ENCODE measurements around the gene NFATC2. TPM values are rescaled to one million over a fixed set of nuclear protein-coding genes. Genes with fewer than 3 reads are reported as not detected.
A peak's percentile ranks its signal among the peaks of the same experiment; 100 is the strongest.

NFATC2 gene
- total RNA-seq, 1 donor: 0.36 TPM

DNA sequence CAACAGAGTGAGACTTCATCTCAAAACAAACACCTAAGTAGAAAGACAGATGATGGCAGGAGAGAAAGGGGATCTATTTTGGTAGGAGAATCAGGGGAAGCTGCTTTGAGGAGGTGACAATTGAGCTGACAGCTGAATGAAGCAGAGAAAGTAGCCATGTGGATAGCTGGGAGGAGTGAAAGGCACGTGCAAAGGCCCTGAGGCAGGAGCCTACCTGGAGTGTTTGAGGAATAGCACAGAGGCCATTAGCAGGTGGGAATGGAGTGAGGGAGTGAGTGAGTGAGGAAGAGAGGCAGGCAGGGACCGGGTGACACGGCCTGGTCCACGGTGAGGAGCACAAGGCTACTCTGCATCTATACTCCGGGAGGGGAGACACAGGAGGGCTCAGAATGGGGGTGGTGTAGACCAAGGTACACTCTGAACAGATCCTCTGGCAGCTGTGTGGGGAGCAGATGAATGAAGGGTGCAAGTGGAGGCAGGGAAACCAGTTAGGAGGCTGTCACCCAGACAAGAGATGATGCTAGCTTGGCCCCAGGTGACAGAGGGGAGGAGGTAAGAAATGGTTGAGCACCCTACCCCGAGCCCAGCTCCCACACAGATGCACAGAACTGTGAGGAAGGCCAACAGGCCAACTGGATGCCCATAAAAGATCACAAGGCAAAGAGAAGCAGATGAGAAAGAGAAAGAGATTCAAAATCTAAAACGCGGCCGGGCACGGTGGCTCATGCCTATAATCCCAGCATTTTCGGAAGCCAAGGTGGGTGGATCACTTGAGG is 43.6 kb downstream of the NFATC2 start:
- DNase-seq (ENCODE audit: low read depth): no peak
- H3K4me3 ChIP-seq (ENCODE audit: low read depth, low read length): no peak overlapping the region
- no peak for TF ChIP-seq CTCF (IDR thresholded peaks at IDR 0.05; ENCODE audit: insufficient read depth, low read length)

DNA sequence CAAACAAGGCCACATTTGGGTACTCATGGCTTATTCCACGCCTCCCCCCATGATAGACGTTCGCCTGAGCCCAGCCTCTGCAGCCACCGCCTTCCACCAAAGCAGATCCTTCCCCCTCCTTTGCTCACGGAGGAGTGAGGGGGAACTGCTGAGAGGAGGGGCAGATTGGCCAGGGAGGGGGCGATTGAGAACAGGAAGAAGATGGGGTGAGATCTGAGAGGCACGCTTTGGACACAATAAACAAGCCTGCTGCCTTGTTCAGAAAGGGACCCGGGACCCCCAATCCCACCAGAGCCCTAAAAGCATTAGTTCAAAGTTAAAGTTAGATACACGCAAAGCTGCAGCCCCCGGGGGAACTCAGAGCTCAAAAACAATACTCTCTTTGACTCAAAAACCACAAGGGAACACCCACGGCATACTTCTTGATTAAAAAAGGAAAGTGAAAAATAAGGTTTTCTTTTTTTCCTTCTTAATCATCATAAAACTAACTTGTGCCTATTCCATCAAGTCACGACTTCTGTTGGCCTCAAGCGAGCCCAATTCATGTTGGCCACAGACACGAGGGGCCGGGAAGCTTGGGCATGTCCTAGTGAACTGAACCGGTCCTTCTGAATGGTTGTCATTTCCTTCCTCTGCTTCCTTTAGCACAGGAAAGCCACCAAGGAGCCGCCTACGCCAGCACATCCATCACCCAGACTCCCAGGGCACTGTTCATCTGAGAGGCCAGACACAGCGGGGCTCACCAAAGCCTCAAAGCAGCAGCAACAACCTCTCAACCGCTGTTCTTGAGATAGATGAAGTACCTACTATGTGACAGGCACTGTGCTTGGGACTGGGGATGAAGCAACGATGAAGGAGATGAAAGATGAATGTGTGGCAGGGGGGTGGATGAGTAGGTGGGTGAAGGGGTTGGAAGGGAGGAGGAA is 44.7 kb downstream of the NFATC2 start:
- no peak for TF ChIP-seq CTCF (IDR thresholded peaks at IDR 0.05; ENCODE audit: insufficient read depth, low read length)
- H3K4me3 ChIP-seq (ENCODE audit: low read depth, low read length): no peak overlapping the region
- DNase-seq (ENCODE audit: low read depth): peak; percentile 26

DNA sequence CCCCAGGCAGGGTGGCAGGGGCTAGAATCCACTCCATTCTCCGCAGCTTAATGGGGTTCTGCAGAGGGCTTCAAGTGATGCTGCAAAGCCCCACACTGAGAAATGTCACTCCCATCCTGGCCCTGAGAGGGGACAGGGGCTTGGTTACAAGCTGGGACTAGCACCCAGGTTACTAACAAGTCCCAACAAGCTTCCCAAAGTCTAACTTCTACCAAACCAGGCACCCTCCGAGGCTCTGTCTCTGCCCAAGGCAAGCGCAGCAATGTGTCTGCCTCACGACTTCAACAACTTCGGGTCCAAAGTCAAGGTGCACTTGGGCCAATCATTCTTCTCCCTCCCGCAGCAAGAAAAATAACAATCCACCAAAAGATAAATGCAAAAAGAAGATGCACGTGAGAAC is 45.6 kb downstream of the NFATC2 start:
- DNase-seq (ENCODE audit: low read depth): no peak
- no peak overlapping the region for H3K4me3 ChIP-seq (ENCODE audit: low read depth, low read length)
- no peak for TF ChIP-seq CTCF (IDR thresholded peaks at IDR 0.05; ENCODE audit: insufficient read depth, low read length)

DNA sequence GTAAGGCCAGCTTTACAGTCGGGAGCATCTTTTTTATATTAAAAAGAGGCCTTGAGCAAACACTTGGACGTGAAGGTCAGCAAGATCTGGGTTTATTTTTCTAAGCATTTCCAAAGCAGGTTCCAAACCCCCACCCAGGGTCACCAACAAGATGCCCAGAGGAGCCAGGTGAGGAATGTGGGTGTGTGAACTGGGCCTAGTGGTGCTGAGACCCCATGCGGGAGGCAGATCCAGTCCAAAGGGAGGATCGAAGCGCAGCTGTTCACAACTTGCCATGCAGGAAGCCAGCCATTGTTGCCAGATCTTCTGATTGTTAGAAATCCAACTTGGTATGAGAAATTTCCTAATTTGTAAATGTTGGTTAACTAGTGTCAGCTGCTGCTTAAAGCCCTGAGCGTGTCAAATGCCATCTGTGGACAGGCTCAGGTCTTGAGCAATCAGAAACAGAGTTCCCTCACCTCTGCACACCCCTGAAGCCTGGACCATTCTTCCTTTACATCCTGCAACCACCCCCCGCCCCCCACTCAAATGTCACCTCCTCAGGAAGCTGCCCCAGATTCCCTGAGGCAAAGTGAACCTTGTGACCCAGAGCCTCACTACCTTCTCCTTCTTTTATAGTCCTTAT is 46.5 kb downstream of the NFATC2 start:
- no peak for DNase-seq (ENCODE audit: low read depth)

DNA sequence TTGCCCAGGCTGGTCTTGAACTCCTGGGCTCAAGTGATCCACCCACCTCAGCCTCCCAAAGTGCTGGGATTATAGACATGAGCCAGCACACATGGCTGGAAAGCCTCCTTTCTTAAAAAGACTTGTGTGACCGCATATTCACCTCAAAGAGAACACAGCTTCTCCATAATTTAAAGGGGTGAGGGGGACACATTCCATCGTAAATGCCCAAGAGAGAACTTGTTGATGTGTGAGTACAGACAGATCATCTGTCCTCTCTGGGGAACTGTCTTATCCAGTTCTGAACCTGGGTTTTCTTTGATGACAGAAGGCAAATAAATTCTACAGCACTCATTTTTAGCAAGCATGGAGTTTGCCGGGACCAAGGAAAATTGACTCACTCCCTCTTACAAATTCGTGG is 47.2 kb downstream of the NFATC2 start:
- H3K4me3 ChIP-seq (ENCODE audit: low read depth, low read length): no peak overlapping the region
- TF ChIP-seq CTCF (IDR thresholded peaks at IDR 0.05; ENCODE audit: insufficient read depth, low read length): no peak
- no peak for DNase-seq (ENCODE audit: low read depth)

More for the DNA sequence above, 46.5 kb downstream of the NFATC2 start:
- H3K4me3 ChIP-seq (ENCODE audit: low read depth, low read length): no peak overlapping the region
- TF ChIP-seq CTCF (IDR thresholded peaks at IDR 0.05; ENCODE audit: insufficient read depth, low read length): no peak

- no peak for DNase-seq (ENCODE audit: low read depth)
- TF ChIP-seq CTCF (IDR thresholded peaks at IDR 0.05; ENCODE audit: insufficient read depth, low read length): no peak
- H3K4me3 ChIP-seq (ENCODE audit: low read depth, low read length): no peak overlapping the region
These were observed 48.0 kb downstream of the NFATC2 start for GRCh38 chr20:51494241-51495110.
